GM23338 (cell line): ENCODE measurements around the gene FANCC. TPM values are rescaled to one million over a fixed set of nuclear protein-coding genes. Genes with fewer than 3 reads are reported as not detected.

Experiments used
- ATAC-seq: fragments of 200-7000 bp; cut with Tn5 transposase; 3 replicates; pipeline ENCODE4 v1.9.1; 2020
- DNase-seq: peaks from one replicate; pipeline ENCODE4 v3.0.0-alpha.2; 2015; ENCODE audit warnings: low spot score
- H2AFZ ChIP-seq: fragments of 200-600 bp; sonication (generic); 2 replicates; pipeline ENCODE4 v1.8.0; 2016; ENCODE audit warnings: antibody characterized with exemption, mild to moderate bottlenecking, moderate library complexity
- H3F3A ChIP-seq: fragments of 200-600 bp; sonication (generic); replicated peaks from 2 replicates; pipeline ENCODE4 v1.8.0; 2017; ENCODE audit warnings: antibody characterized with exemption, mixed run types, low read depth
- H3K27ac ChIP-seq: fragments of 200-600 bp; sonication (generic); 2 replicates; pipeline ENCODE4 v1.6.1; 2016; ENCODE audit warnings: low read depth
- H3K27me3 ChIP-seq: fragments of 200-600 bp; sonication (generic); 2 replicates; pipeline ENCODE4 v1.8.0; 2016; ENCODE audit warnings: mild to moderate bottlenecking, mixed run types, moderate library complexity; ENCODE audit not compliant: insufficient read depth
- H3K36me3 ChIP-seq: fragments of 200-600 bp; sonication (generic); 2 replicates; pipeline ENCODE4 v1.8.0; 2016; ENCODE audit warnings: mild to moderate bottlenecking; ENCODE audit not compliant: insufficient read depth
- H3K4me1 ChIP-seq: fragments of 200-600 bp; sonication (generic); 2 replicates; pipeline ENCODE4 v1.8.0; 2016; ENCODE audit warnings: mild to moderate bottlenecking, moderate library complexity; ENCODE audit not compliant: insufficient read depth
- H3K4me2 ChIP-seq: fragments of 200-600 bp; sonication (generic); 2 replicates; pipeline ENCODE4 v1.7.1; 2017; ENCODE audit warnings: mixed run types
- H3K4me3 ChIP-seq: fragments of 200-600 bp; sonication (generic); 2 replicates; pipeline ENCODE4 v1.6.1; 2016; ENCODE audit warnings: mixed run types
- H3K79me2 ChIP-seq: fragments of 200-600 bp; sonication (generic); replicated peaks from 2 replicates; pipeline ENCODE4 v1.8.0; 2017; ENCODE audit warnings: mild to moderate bottlenecking; ENCODE audit not compliant: insufficient read depth
- H3K9me2 ChIP-seq: fragments of 200-600 bp; sonication (generic); 2 replicates; pipeline ENCODE4 v1.8.0; 2017; ENCODE audit not compliant: insufficient read depth
- H4K20me1 ChIP-seq: fragments of 200-600 bp; sonication (generic); replicated peaks from 2 replicates; pipeline ENCODE4 v1.8.0; 2017; ENCODE audit warnings: mild to moderate bottlenecking; ENCODE audit not compliant: insufficient read depth
- H3K27ac Mint-ChIP-seq: 2 replicates; pipeline ENCODE4 v1.8.0; 2020; ENCODE audit warnings: inconsistent platforms, mild to moderate bottlenecking, moderate library complexity, mixed read lengths
- H3K27me3 Mint-ChIP-seq: 3 replicates; pipeline ENCODE4 v1.8.0; 2022; ENCODE audit warnings: low read depth, mild to moderate bottlenecking, moderate library complexity, mixed read lengths, inconsistent platforms; ENCODE audit not compliant: insufficient read depth, poor library complexity
- H3K36me3 Mint-ChIP-seq: 3 replicates; pipeline ENCODE4 v1.8.0; 2021; ENCODE audit warnings: low read depth, mild to moderate bottlenecking, inconsistent platforms, moderate library complexity, mixed read lengths
- H3K4me1 Mint-ChIP-seq: 3 replicates; pipeline ENCODE4 v1.8.0; 2020; ENCODE audit warnings: mild to moderate bottlenecking, inconsistent platforms, mixed read lengths
- H3K4me3 Mint-ChIP-seq: 3 replicates; pipeline ENCODE4 v1.8.0; 2021; ENCODE audit warnings: moderate library complexity, mild to moderate bottlenecking, inconsistent platforms, mixed read lengths
- H3K9me3 Mint-ChIP-seq: 3 replicates; pipeline ENCODE4 v1.8.0; 2020; ENCODE audit warnings: moderate library complexity, mild to moderate bottlenecking, inconsistent platforms, mixed read lengths
- CREB1 ChIP-seq: fragments of 250-450 bp; sonication (Bioruptor Pico); IDR thresholded peaks from 2 replicates; pipeline ENCODE4 v1.5.0; 2020; ENCODE audit warnings: low read depth, mild to moderate bottlenecking, moderate library complexity
- CTCF ChIP-seq, 2 experiments: fragments of 200-600 bp in 1 of 2; sonication (generic) in 1 of 2; conservative IDR thresholded peaks; 2 replicates each; pipeline versions ENCODE4 v1.5.1 to v1.6.1; 2016 to 2017; ENCODE audit warnings: antibody characterized with exemption in 2 of 2, low read depth in 2 of 2, mild to moderate bottlenecking in 2 of 2, moderate library complexity in 1 of 2
- ETS1 ChIP-seq: IDR thresholded peaks from 2 replicates; pipeline ENCODE4 v1.6.1; 2016; ENCODE audit warnings: antibody characterized with exemption
- EZH2phosphoT487 ChIP-seq: fragments of 200-600 bp; sonication (generic); IDR thresholded peaks from one replicate; pipeline ENCODE4 v1.8.1; 2018; ENCODE audit warnings: antibody characterized with exemption; ENCODE audit not compliant: unreplicated experiment
- JUNB ChIP-seq: IDR thresholded peaks from one replicate; pipeline ENCODE4 v1.6.1; 2016; ENCODE audit warnings: antibody characterized with exemption; ENCODE audit not compliant: unreplicated experiment
- NANOG ChIP-seq: IDR thresholded peaks from 2 replicates; pipeline ENCODE4 v1.6.1; 2016; ENCODE audit warnings: antibody characterized with exemption, borderline replicate concordance
- REST ChIP-seq: IDR thresholded peaks from one replicate; pipeline ENCODE4 v1.6.1; 2018; ENCODE audit warnings: antibody characterized with exemption; ENCODE audit not compliant: unreplicated experiment
- STAT1 ChIP-seq: IDR thresholded peaks from one replicate; pipeline ENCODE4 v1.6.1; 2016; ENCODE audit warnings: antibody characterized with exemption; ENCODE audit not compliant: unreplicated experiment
- ZNF114 ChIP-seq: fragments of 250-450 bp; sonication (Bioruptor Pico); IDR thresholded peaks from 2 replicates; pipeline ENCODE4 v1.5.0; 2020; ENCODE audit warnings: mild to moderate bottlenecking, moderate library complexity
- ZNF331 ChIP-seq: fragments of 250-450 bp; sonication (Bioruptor Pico); IDR thresholded peaks from 2 replicates; pipeline ENCODE4 v1.5.0; 2020; ENCODE audit warnings: low read depth, mild to moderate bottlenecking, moderate library complexity
- polyA plus RNA-seq: library from polyadenylated mRNA; unstranded; fragments of >200 nt; fragmentation: Nextera tagmentation; extraction: Ambion mirVana; gene quantifications from 2 replicates; pipeline ENCODE4 v1.2.1, GENCODE V29; 2016
- total RNA-seq: library from RNA; depleted of rRNA; stranded (reverse); fragments of >200 nt; shearing (Covaris generic); gene quantifications from 2 replicates; pipeline ENCODE4 v1.2.3, GENCODE V29; 2014

FANCC gene
- total and polyA plus RNA-seq, 2 experiments from 2014 or later, result 7.8 to 18.1 TPM

- no peak for TF ChIP-seq ZNF114
- no peak for TF ChIP-seq REST
These were observed 44.7 kb downstream of the FANCC start (continued) for GRCh38 chr9:95272830-95273229.

GRCh38 chr9:95270790-95271189 lies 46.7 kb downstream of the FANCC start:
- Mint-ChIP-seq H3K9me3 (peaks cover 4% of the 10 kb centered on the region; the same call in 1 of the 3 replicates), H3K4me1 (peaks cover 20% of the 10 kb centered on the region), H3K27ac (no peak overlapping the region)
- TF ChIP-seq ETS1, result no peak
- TF ChIP-seq CREB1 (CRISPR knock-in tag), result no peak
- TF ChIP-seq CTCF (conservative IDR thresholded peaks at IDR 0.05; ENCODE audit: low read depth in 2 of 2), result no peak
- TF ChIP-seq STAT1, result no peak
- no peak for TF ChIP-seq REST
- no peak for TF ChIP-seq NANOG
- no peak for TF ChIP-seq JUNB
- no peak for TF ChIP-seq ZNF114
- no peak for TF ChIP-seq EZH2phosphoT487
- no peak for TF ChIP-seq ZNF331

More at GRCh38 chr9:95270790-95271189, 46.7 kb downstream of the FANCC start:
- H3K4me3 Mint-ChIP-seq, result no peak overlapping the region
- H3K4me2 ChIP-seq, result no peak overlapping the region
- H3K27ac ChIP-seq, result no peak overlapping the region
- peaks cover 20% of the 10 kb centered on the region for H3K4me1 ChIP-seq
- H3K9me2 ChIP-seq, result no peaks in the 10 kb centered on the region
- peaks cover 2% of the 10 kb centered on the region for H3K27me3 Mint-ChIP-seq
- H3K36me3 ChIP-seq, result no peaks in the 10 kb centered on the region
- DNase-seq (no peak), ATAC-seq (no peak)
- H3K27me3 ChIP-seq, result no peaks in the 10 kb centered on the region
- H3K36me3 Mint-ChIP-seq, result peaks cover 3% of the 10 kb centered on the region; the same call in 2 of the 3 replicates
- H4K20me1 ChIP-seq, result 0 out of 2 replicates have a peak, but pooled peaks cover 7% of the 10 kb centered on the region
- no peaks in the 10 kb centered on the region for H3K79me2 ChIP-seq
- no peak overlapping the region for H2AFZ ChIP-seq
- no peak overlapping the region for H3K4me3 ChIP-seq
- no peaks in the 10 kb centered on the region for H3F3A ChIP-seq
